Measurements from ENCODE around the gene ARHGEF10L. TPM values are rescaled to one million over a fixed set of nuclear protein-coding genes. Genes with fewer than 3 reads are reported as not detected.

ARHGEF10L gene
- total RNA-seq, 2 experiments from 2014 or later = not detected

DNA sequence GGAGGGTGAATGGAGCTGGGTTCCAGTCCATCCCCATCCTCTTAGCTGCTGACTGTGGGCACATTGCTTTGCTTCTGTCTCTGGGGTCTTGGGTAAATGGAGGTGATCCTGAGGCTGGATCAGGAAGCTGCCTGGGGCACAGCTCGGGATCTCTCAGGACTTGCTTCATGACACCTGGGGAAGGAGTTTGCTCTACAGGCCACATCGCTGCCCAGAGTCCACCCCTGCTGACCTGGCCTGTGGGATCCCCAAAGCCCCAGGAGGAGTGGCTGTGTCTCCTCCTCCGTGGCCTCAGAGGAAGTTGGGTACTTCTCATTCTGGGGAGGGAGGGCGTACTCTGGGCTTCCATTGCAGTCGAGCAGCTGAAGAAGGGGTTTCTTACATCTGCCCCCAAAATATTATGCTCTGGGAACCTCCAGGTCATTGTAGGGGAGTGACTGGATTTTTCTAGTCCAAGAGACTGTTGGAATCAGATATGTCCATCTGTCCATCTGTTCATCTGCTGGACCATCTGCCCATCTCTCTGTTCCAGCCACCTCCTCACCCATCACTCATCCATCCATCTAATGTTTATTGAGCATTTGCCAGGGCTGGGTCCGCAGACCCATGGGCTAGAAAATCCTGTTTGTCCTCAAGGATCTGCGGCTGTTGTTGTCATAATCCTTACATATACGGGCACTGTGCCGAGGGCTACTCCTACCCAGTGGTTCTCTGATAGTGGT, 45.9 kb downstream of the ARHGEF10L start:
- POLR2A ChIA-PET = interaction anchor here (0.5 kb wide), 1 partner anchor 146 kb away, joined by 3 read pairs; no protein-coding TSS in a partner anchor
- CTCF ChIA-PET = no interaction called here

DNA sequence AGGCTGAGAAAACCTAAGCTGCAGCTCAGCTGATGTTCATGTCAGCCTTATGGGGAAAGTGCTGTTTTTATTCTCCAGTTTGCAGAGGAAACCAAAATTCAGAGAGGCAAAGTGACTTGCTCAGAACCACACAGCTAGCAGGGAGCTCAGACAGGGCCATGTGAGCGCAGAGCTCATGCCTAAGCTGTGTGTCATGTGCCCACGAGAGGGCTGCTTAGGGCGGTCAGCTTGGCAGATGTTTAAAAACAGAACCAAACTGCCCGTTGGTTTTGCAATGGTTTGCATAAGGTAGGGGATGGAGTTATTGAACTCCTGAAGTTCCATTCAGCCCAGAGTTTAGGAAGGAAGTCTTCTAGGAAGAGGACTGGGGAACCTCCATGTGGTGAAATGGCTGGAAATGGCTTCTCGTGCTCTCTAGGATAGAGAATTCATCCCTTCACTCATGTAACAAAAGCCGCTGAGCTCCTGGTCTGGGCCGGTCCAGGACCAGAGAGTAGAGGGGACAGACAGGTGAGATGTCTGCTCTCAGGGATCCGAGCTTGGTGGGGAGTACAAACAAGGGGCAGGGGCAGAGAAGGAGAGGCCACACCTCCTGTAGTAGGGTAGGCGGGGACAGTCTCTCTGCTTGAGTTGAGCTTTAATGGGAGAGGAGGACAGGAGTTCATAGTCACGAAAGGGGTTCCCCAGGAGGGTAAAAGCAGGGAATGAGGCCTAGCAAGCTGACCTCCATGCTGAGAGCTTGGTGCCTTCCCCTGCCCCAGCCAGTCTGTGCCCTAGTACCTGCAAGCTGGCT, 46.9 kb downstream of the ARHGEF10L start:
- CTCF ChIA-PET = interaction anchor here (1.1 kb wide), 1 partner anchor 12 kb away, joined by 3 read pairs; no protein-coding TSS in a partner anchor
- POLR2A ChIA-PET = no interaction called here

DNA sequence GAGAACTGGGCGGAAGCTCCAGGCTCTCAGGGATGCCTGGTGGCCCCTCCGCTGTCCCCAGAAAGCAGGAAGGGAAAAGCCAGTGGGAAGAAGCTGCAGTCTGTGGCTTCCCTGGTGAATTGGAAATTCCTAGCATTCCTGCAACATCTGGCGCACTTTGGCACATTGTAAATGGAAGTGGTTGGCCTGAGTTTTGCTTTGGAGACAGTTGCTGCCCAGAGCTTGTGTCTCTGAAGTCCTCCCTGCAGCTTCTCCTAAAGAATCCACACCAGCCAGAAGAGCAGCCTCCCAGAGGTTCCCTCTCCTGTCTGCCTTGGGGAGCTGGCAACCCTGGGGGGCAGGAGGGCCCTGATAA, 48.2 kb downstream of the ARHGEF10L start:
- ChIA-PET POLR2A (no interaction called here), CTCF (no interaction called here)

DNA sequence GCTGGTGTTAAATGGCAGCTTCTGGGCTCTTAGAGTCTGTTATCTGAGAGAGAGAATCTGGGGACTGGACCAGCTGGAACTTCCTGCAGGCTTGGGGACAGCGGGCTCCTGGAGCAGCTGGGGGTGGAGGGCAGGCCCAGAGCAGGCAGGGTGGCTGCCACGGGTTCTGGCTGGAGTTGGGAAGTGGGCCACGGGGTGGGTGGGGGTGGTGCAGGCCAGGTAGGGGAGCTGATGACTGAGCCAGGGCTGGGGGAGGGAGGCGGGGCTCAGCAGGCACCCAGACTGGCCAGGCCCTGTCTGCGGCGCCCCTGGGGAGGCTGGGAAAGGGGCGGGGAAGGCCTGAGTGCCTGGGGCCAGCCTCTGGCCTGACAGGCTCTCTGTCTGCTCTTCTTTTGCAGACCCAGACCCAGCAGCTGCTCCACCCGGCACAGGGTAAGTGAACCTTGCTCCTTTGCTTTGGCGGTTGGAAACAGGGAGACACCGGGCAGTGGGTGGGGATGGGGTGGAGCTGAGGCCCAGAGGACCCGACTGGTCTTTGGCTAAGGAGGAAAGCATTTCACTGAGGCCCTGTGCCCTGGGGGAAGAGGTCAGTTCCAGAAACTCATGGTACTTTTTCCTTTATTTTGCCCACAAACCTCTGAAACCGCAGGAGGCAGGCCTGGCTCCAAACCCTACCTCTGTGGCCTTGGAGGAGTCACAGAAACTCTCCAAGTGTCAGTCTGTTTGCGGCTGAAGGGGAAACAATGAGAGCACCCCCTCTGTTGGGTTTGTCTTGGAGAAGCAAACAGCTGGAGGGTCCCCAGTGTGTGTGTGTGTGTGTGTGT, 48.8 kb downstream of the ARHGEF10L start:
- ChIA-PET CTCF (no interaction called here), POLR2A (no interaction called here)

GRCh38 chr1:17591814-17592430, 52.4 kb downstream of the ARHGEF10L start:
- ChIA-PET POLR2A (no interaction called here), CTCF (no interaction called here)

- CTCF ChIA-PET = no interaction called here
Observed at GRCh38 chr1:17594026-17594425, 54.5 kb downstream of the ARHGEF10L start.

DNA sequence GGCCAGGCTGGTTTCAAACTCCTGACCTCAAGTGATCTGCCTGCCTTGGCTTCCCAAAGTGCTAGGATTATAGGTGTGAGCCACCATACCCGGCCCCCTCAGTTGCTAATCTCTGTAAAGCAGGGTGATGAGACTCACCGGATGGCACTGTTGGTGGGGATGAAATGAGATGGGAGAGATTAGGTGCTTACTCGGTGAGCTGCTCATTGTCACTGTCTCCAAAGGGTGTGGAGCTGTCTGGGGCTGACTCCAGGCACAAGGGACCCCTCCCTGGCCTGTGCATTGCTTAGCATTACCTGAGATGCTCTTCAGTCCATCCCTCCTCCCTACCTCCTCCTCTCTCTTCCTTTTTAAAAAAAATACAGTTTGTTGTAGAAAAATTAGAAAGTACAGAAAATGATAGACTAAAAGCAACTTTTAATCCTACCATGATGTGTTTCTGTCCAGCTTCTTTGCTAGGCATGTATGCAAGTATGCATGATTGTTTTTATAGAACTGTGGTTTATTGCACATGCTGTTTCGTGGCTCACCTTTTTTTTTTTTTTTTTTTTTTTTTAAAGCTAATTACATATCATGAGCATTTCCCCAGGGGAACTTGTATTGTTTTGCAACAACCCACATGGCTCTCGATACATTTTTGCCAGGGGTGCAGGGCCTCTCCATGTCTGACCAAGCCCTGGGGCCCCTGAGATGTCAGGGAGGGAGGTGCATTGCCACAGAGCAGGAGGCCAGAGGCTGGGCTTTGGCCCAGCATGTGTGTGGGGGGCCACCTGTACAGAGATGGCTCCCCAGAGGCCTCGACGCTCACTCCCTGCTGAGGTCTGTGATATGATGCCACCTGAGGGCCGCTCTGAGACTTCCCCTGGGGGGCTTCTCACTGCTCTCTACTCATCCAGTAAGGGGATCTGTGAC, 55.4 kb downstream of the ARHGEF10L start:
- ChIA-PET CTCF (no interaction called here), POLR2A (no interaction called here)

More at GRCh38 chr1:17594026-17594425, 54.5 kb downstream of the ARHGEF10L start:
- POLR2A ChIA-PET = no interaction called here

DNA sequence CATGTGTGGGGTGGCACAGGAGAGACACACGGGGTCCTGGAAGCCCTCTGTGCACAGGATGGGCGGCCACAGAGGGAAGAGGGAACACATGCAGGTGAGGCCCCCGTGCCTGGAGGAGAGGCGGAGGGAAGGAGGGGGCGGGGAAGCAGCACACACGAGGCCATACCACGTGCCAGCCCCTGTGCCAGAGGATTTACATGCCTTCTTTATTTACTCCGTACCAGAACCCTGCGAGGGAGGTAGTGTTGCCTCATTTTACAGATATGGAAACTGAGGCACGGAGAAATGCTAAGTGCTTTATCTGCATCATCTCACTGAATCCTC, 56.1 kb downstream of the ARHGEF10L start:
- CTCF ChIA-PET = no interaction called here
- POLR2A ChIA-PET = no interaction called here

- POLR2A ChIA-PET = no interaction called here
- CTCF ChIA-PET = no interaction called here
Observed at GRCh38 chr1:17596186-17596585, 56.7 kb downstream of the ARHGEF10L start.

DNA sequence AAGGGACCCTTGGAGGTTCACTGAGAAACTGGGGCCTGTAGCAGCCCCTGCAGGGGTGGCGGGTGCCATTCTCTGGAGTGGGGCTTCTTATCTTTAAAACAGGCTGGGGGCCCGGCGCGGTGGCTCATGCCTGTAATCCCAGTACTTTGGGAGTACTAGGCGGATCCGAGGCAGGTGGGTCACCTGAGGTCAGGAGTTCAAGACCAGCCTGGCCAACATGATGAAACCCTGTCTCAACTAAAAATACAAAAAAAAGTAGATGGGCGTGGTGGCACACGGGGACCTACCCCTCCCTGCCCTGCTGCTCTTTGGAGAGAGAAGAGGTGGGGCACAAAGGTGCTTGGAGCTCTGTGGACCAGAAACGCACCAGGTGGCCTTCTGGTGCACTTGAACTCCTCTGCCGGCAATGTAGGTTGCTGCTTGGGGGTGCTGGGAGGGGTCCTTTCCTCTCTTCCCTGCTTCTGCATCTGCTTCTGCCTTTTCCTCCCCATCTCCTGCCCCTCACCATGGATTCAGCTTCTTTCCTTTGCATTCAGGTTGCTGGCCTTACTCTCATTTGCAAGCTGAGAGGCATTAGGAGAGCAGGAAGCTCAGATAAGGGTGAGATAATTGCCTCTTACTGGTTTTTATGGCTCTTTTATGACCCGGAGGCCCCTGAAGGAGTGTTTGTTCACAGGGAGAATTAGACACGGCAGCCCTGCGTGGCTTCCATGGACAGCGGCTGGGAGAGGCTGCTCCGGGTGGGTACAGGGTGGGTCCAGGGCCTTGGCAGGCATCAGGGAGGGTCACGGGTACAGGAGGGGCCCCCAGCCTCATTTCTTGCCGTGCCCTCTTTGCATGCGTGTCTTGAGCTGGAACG, 57.4 kb downstream of the ARHGEF10L start:
- CTCF ChIA-PET = no interaction called here
- POLR2A ChIA-PET = no interaction called here

GRCh38 chr1:17597651-17598050, 58.2 kb downstream of the ARHGEF10L start:
- ChIA-PET CTCF (interaction anchor here (0.7 kb wide), 1 partner anchor 94 kb away, joined by 3 read pairs; no protein-coding TSS in a partner anchor), POLR2A (no interaction called here)

- ChIA-PET POLR2A (no interaction called here), CTCF (interaction anchor here (0.7 to 1.0 kb wide), 2 partner anchors 12 to 95 kb away, joined by 3 read pairs; no protein-coding TSS in a partner anchor)
Observed at GRCh38 chr1:17598251-17598650, 58.8 kb downstream of the ARHGEF10L start.

DNA sequence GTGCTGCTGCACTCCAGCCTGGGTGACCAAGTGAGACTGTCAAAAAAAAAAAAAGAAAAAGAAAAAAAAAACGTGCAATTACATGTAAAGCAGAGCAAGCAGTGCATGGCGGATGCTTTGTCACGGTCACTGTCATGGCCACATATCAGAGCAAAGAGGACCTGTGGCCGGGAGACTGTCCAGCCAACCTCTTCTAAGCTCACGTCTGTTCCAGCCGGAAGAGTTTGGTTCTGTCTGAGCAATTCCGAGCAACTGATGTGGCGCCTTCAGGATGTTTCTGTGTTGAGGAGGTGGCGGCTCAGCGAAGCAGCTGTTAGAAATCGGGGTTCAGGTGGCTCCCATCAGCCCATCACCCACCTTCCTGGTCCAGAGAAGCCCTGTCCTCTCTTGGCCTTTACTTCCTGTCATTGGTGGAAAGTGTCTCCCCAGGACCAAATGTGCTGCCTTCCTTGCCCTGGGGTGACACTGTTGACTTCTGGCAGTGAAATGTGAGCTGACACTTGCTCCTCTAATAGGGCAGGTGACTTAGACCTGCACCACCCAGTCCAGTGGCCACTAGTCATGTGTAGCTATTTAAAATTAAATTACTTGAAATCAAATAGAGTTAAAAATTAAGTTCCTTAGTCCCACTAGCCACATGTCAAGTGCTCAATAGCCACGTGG, 59.9 kb downstream of the ARHGEF10L start:
- CTCF ChIA-PET = interaction anchor here (0.9 to 1.0 kb wide), 2 partner anchors 9 to 13 kb away, joined by 3 read pairs; no protein-coding TSS in a partner anchor
- POLR2A ChIA-PET = no interaction called here

DNA sequence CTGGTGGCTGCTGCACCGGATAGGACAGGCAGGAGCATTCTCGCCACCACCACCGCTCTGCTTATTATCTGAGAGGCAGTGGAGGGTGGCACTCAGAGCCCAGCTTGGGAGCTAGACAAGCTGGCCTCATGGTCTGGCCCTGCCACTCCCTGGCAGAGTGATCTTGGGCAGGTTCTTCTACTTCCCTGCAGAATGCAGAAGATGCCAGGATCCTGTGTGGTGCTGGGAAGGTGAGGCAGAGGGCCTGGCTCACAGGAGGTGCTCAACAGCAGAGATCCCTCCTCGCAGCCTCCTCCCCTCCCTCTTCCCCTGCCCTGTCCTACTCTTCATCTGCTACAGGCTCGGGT, 60.4 kb downstream of the ARHGEF10L start:
- POLR2A ChIA-PET = no interaction called here
- CTCF ChIA-PET = interaction anchor here (0.9 kb wide), 1 partner anchor 10 kb away, joined by 3 read pairs; no protein-coding TSS in a partner anchor

DNA sequence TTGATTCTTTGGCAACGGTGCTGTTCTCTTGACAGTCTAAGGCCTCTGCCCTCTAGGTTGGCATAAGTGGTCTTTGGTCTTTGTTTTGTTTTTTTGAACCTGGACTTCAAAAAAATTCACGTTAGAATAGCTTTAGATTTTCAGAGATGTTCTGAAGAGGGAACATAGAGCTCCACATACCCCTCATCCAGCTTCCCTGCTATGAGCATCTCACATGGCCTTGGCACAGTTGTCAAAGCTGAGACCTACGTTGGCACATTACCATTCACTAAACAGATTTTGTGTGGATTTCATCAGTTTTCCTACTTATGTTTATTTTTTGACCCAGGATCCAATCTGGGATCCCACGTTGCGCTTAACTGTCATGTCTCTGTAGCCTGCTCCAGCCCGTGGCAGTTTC, 60.8 kb downstream of the ARHGEF10L start:
- POLR2A ChIA-PET = no interaction called here
- CTCF ChIA-PET = no interaction called here

- POLR2A ChIA-PET = no interaction called here
- CTCF ChIA-PET = no interaction called here
Observed at GRCh38 chr1:17601643-17602382, 62.3 kb downstream of the ARHGEF10L start.
